Metanephros (tissue), 2 donors: Measurements from ENCODE around the gene GSE1. TPM values are rescaled to one million over a fixed set of nuclear protein-coding genes. Genes with fewer than 3 reads are reported as not detected.

Source experiments
- small RNA-seq: library from RNA; depleted of rRNA; stranded (forward); fragments of <200 nt; gene quantifications from one replicate; pipeline ENCODE3, GENCODE V24; 2014; ENCODE audit warnings: low replicate concordance
- total RNA-seq: library from RNA; depleted of rRNA; stranded (reverse); fragments of >200 nt; gene quantifications from one replicate; pipeline ENCODE4 v1.2.3, GENCODE V29; 2014

GSE1 gene
- 95.9 TPM for total RNA-seq

GRCh38 chr16:85612801-85613603 is at the start of gene GSE1:
Gene GSE1 (plus strand): TSS chr16:85613322. CDS start chr16:85613392, 70 bp downstream.

DNA sequence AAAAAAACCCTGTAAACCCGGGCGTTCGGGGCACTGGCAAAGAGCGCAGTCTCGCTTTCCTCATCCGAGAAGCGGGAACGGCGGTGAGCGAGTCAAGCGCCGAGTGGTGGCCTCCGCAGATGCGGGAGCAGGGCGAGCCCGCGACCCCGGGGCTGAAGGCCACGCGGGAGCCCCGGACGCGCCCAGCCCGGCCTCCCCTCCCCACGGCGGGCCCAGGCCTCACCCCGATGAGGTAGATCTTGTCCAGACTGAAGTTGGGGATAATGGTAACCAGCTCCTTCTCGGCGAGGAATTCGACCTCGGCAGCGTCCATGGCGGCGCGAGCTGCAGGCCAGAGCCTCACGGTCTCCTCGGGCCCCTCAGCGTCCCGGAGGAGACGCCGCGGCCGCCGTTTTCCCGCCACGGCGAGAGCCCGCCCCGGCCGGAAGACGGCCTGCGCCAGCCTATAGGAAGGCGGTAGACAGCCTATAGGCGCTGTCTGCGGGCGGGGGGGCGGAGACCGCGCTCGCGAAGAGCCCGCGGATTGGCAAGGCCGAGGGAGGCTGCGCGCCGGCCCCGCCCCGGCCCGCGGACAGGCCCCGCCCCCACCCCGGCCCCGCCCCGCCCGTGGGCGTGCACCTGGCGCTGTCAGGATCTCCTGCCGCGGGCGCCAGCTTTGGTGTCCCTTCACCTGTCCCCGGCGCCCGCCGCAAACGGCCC is 75.6 kb downstream of the GSE1 start, which contains the start of gene GINS2:
GINS2 (minus strand) TSS at position 369 of the 699 bp plus-strand sequence; CDS start at position 313, 56 bp downstream.

Small RNAs within 50 kb of the gene (small RNA-seq; reads per million reads assigned to genes)
- not detected for gene RN7SL381P

Other genes with a start within 250 kb of the GSE1 start
- 6.5 TPM for gene GINS2, start 75.6 kb downstream of the GSE1 start, total RNA-seq
- gene C16orf74, start 137.8 kb downstream of the GSE1 start, total RNA-seq = 5.5 TPM
- gene EMC8, start 186.2 kb downstream of the GSE1 start, total RNA-seq = 40.5 TPM
- 358 TPM for gene COX4I1, start 186.4 kb downstream of the GSE1 start, total RNA-seq